GM18951 (cell line): ENCODE data around the gene SATB1.

Source experiments
- POLR2A ChIP-seq: IDR thresholded peaks from 4 replicates; pipeline ENCODE4 v1.6.1; 2011; ENCODE audit warnings: mild to moderate bottlenecking; ENCODE audit not compliant: insufficient read length, insufficient read depth; ENCODE audit errors: extremely low read depth
- in situ Hi-C: fragments of 300-500 bp; cut with MboI; formaldehyde crosslinking; loops from one replicate; pipeline ENCODE4 v1.12.0; 2022; ENCODE audit warnings: low sequenced_read_pairs, mixed read lengths, inconsistent platforms; ENCODE audit not compliant: unreplicated experiment

The SATB1 gene

GRCh38 chr3:18423401-18424212, 1.5 kb downstream of the SATB1 start:
- TF ChIP-seq POLR2A: no peak
- in situ Hi-C loops: no loop called here

GRCh38 chr3:18422972-18423371, 2.2 kb downstream of the SATB1 start:
- in situ Hi-C loops: no loop called here
- TF ChIP-seq POLR2A: no peak

- TF ChIP-seq POLR2A: no peak
- in situ Hi-C loops: no loop called here
Measured at GRCh38 chr3:18420555-18420954, 4.6 kb downstream of the SATB1 start.

- in situ Hi-C loops: no loop called here
- TF ChIP-seq POLR2A: no peak
Measured at GRCh38 chr3:18419232-18419631, 5.9 kb downstream of the SATB1 start.

- no peak for TF ChIP-seq POLR2A
Measured at GRCh38 chr3:18417904-18418572, 7.1 kb downstream of the SATB1 start.

GRCh38 chr3:18416332-18416731, 8.8 kb downstream of the SATB1 start:
- TF ChIP-seq POLR2A: no peak
- in situ Hi-C loops: no loop called here

More at GRCh38 chr3:18417904-18418572, 7.1 kb downstream of the SATB1 start:
- in situ Hi-C loops: no loop called here

- no peak for TF ChIP-seq POLR2A
- in situ Hi-C loops: no loop called here
Measured at GRCh38 chr3:18415839-18416238, 9.3 kb downstream of the SATB1 start.

- no peak for TF ChIP-seq POLR2A
- in situ Hi-C loops: no loop called here
Measured at GRCh38 chr3:18415167-18415566, 10.0 kb downstream of the SATB1 start.

GRCh38 chr3:18412684-18413083, 12.5 kb downstream of the SATB1 start:
- TF ChIP-seq POLR2A: no peak
- in situ Hi-C loops: no loop called here

- no peak for TF ChIP-seq POLR2A
Measured at GRCh38 chr3:18411541-18411940, 13.6 kb downstream of the SATB1 start.

GRCh38 chr3:18410205-18410604, 14.9 kb downstream of the SATB1 start:
- no peak for TF ChIP-seq POLR2A
- in situ Hi-C loops: no loop called here

More at GRCh38 chr3:18411541-18411940, 13.6 kb downstream of the SATB1 start:
- in situ Hi-C loops: no loop called here

- TF ChIP-seq POLR2A: no peak
- in situ Hi-C loops: no loop called here
Measured at GRCh38 chr3:18409266-18409665, 15.9 kb downstream of the SATB1 start.

- TF ChIP-seq POLR2A: no peak
- in situ Hi-C loops: no loop called here
Measured at GRCh38 chr3:18405141-18405540, 20.0 kb downstream of the SATB1 start.

- no peak for TF ChIP-seq POLR2A
- in situ Hi-C loops: no loop called here
Measured at GRCh38 chr3:18403061-18403460, 22.1 kb downstream of the SATB1 start.
